SK-N-SH (cell line): Measurements from ENCODE around the gene HNRNPD.
A peak's percentile ranks its signal among the peaks of the same experiment; 100 is the strongest.

ENCODE experiments used
- FOSL2 ChIP-seq: IDR thresholded peaks from 2 replicates; pipeline ENCODE4 v1.4.0; 2012; ENCODE audit warnings: low read depth, mild to moderate bottlenecking, moderate library complexity, borderline replicate concordance
- MXI1 ChIP-seq: IDR thresholded peaks from 2 replicates; pipeline ENCODE4 v1.6.1; 2012; ENCODE audit warnings: mild to moderate bottlenecking, low read depth, low read length, improper control_type of control experiment
- RAD21 ChIP-seq: IDR thresholded peaks from 2 replicates; pipeline ENCODE4 v1.6.1; 2012; ENCODE audit warnings: mild to moderate bottlenecking, low read length
- TF ChIP-seq, protein P1 (sequence below): fragments of 200-600 bp; sonication (generic); IDR thresholded peaks from 2 replicates; pipeline ENCODE4 v1.6.1; 2017; ENCODE audit warnings: antibody characterized with exemption, mild to moderate bottlenecking, moderate library complexity

DNA sequence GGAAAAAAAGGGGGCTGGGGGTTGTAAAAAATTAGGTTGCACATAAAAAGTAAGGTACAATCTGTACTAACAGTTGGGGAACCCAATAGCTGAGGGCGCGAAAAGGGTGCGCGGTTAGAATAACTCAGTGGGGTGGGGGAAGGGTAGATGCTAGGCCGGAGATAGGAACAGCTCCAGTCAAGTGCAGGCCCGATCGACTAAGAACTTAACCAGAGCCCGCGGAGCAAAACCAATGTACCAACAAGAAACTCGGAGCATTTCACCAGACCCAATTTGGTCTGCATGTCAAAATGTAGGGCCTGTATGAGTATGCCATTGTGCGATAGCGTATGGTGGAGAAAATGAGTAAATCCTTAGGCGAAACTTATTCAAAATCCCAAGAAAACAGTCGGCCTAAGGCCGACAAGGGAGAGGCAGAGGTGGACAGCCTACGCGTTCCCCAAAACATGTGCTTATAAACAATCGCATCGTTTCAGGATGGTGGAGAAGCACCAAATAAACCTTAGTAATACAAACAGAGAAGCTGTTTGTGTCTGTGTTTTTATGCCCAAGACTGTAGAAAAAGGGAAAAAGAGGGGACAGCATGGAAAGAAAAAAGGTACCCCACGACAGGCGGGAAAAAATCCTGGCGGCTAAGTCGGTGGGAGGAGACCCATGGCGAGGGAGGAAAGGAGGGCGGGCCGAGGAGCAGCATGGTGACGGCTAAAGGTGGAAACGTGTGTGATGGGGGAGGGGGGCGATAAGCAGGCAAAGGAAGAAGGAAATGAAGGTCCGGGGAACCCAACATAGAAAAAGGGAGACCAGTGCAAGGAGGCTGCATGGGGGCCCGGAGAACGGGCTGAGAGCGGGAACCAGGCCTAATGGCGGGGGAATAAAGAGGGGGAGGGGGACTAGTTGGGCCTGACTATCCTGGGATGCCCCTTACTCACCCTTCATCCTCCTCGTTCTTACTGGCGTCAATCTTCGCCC, 990 bp downstream of the HNRNPD start:
- TF ChIP-seq, protein P1, sequence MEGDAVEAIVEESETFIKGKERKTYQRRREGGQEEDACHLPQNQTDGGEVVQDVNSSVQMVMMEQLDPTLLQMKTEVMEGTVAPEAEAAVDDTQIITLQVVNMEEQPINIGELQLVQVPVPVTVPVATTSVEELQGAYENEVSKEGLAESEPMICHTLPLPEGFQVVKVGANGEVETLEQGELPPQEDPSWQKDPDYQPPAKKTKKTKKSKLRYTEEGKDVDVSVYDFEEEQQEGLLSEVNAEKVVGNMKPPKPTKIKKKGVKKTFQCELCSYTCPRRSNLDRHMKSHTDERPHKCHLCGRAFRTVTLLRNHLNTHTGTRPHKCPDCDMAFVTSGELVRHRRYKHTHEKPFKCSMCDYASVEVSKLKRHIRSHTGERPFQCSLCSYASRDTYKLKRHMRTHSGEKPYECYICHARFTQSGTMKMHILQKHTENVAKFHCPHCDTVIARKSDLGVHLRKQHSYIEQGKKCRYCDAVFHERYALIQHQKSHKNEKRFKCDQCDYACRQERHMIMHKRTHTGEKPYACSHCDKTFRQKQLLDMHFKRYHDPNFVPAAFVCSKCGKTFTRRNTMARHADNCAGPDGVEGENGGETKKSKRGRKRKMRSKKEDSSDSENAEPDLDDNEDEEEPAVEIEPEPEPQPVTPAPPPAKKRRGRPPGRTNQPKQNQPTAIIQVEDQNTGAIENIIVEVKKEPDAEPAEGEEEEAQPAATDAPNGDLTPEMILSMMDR, result no peak
- TF ChIP-seq FOSL2 (no peak), MXI1 (peak; percentile 97), RAD21 (no peak)
